Prostate gland (tissue), 2 donors: ENCODE data around the gene DENND4B.

Source experiments
- POLR2AphosphoS5 ChIP-seq: sonication (generic); formaldehyde crosslinking; IDR thresholded peaks from one replicate; pipeline ENCODE4 v1.6.1; 2017; ENCODE audit warnings: antibody characterized with exemption
- TF ChIP-seq, protein P1 (sequence below), 4 experiments: fragments of 200-600 bp in 2 of 4; fragments of 450-650 bp in 2 of 4; sonication (generic) in 2 of 4; IDR thresholded peaks; 1 replicate in 3 of 4; 2 replicates in 1 of 4; pipeline ENCODE4 v1.5.1; 2016 to 2019; ENCODE audit warnings: antibody characterized with exemption in 4 of 4, mild to moderate bottlenecking in 2 of 4, moderate library complexity in 2 of 4

DNA sequence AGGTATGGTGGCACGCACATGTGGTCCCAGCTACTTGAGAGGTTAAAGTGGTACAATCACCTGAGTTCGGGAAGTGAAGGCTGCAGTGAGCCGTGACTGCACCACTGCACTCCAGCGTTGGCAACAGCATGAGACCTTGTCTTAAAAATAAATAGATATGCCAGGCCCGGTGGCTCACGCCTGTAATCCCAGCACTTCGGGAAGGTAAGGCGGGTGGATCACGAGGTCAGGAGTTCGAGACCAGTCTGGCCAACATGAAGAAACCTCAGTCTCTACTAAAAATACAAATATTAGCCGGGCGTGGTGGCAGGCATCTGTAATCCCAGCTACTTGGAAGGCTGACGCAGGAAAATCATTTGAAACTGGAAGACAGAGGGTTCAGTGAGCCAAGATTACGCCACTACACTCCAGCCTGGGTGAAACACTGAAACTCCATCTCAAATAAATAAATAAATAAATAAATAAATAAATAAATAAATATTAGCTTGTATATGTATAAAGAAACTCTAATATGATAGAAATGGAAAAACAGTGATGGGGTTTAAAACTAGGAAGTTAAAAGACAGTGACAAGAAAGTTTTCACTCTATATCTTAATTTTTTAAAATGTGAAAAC is 42.6 kb downstream of the DENND4B start:
- no peak for TF ChIP-seq POLR2AphosphoS5
- TF ChIP-seq, protein P1, sequence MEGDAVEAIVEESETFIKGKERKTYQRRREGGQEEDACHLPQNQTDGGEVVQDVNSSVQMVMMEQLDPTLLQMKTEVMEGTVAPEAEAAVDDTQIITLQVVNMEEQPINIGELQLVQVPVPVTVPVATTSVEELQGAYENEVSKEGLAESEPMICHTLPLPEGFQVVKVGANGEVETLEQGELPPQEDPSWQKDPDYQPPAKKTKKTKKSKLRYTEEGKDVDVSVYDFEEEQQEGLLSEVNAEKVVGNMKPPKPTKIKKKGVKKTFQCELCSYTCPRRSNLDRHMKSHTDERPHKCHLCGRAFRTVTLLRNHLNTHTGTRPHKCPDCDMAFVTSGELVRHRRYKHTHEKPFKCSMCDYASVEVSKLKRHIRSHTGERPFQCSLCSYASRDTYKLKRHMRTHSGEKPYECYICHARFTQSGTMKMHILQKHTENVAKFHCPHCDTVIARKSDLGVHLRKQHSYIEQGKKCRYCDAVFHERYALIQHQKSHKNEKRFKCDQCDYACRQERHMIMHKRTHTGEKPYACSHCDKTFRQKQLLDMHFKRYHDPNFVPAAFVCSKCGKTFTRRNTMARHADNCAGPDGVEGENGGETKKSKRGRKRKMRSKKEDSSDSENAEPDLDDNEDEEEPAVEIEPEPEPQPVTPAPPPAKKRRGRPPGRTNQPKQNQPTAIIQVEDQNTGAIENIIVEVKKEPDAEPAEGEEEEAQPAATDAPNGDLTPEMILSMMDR (IDR thresholded peaks at IDR 0.05): no peak
